MM.1S (cell line): ENCODE results near the gene ZBTB47.

ENCODE experiments used
- DNase-seq: peaks from one replicate; pipeline ENCODE4 v3.0.0-alpha.2; 2015
- H2AFZ ChIP-seq: fragments of 300-600 bp; sonication (generic); 2 replicates; pipeline ENCODE4 v1.6.0; 2016; ENCODE audit warnings: antibody characterized with exemption, low read length
- H3F3A ChIP-seq: fragments of 300-600 bp; sonication (generic); 2 replicates; pipeline ENCODE4 v1.6.1; 2016; ENCODE audit warnings: mild to moderate bottlenecking, antibody characterized with exemption, low read length, moderate library complexity, mixed read lengths; ENCODE audit not compliant: insufficient read depth
- H3K27ac ChIP-seq: fragments of 300-600 bp; sonication (generic); 2 replicates; pipeline ENCODE4 v1.5.1; 2016; ENCODE audit warnings: mild to moderate bottlenecking, low read length
- H3K27me3 ChIP-seq: fragments of 300-600 bp; sonication (generic); replicated peaks from 2 replicates; pipeline ENCODE4 v1.6.0; 2016; ENCODE audit warnings: low read length; ENCODE audit not compliant: insufficient read depth
- H3K36me3 ChIP-seq: fragments of 300-600 bp; sonication (generic); replicated peaks from 2 replicates; pipeline ENCODE4 v1.6.1; 2016; ENCODE audit warnings: mild to moderate bottlenecking, low read length, mixed read lengths; ENCODE audit not compliant: insufficient read depth
- H3K4me1 ChIP-seq: fragments of 300-600 bp; sonication (generic); 2 replicates; pipeline ENCODE4 v1.6.1; 2016; ENCODE audit warnings: low read length, mixed read lengths
- H3K4me2 ChIP-seq: fragments of 300-600 bp; sonication (generic); 2 replicates; pipeline ENCODE4 v1.6.0; 2016; ENCODE audit warnings: low read depth, low read length
- H3K4me3 ChIP-seq: fragments of 300-600 bp; sonication (generic); 2 replicates; pipeline ENCODE4 v1.5.1; 2016; ENCODE audit warnings: low read length, mixed read lengths
- H3K79me2 ChIP-seq: fragments of 300-600 bp; sonication (generic); 2 replicates; pipeline ENCODE4 v1.6.1; 2016; ENCODE audit warnings: mixed run types, low read length, mixed read lengths
- H3K9ac ChIP-seq: fragments of 300-600 bp; sonication (generic); 2 replicates; pipeline ENCODE4 v1.6.1; 2016; ENCODE audit warnings: low read length, mixed read lengths
- H3K9me2 ChIP-seq: fragments of 300-600 bp; sonication (generic); replicated peaks from 2 replicates; pipeline ENCODE4 v1.6.1; 2016; ENCODE audit warnings: mild to moderate bottlenecking, low read length, mixed read lengths; ENCODE audit not compliant: insufficient read depth
- H3K9me3 ChIP-seq: fragments of 300-600 bp; sonication (generic); replicated peaks from 2 replicates; pipeline ENCODE4 v1.6.1; 2016; ENCODE audit warnings: mild to moderate bottlenecking, low read length, mixed read lengths; ENCODE audit not compliant: insufficient read depth
- H4K20me1 ChIP-seq: fragments of 300-600 bp; sonication (generic); 2 replicates; pipeline ENCODE4 v1.6.1; 2016; ENCODE audit warnings: mild to moderate bottlenecking, low read length, moderate library complexity, mixed read lengths; ENCODE audit not compliant: insufficient read depth
- CTCF ChIP-seq: fragments of 300-600 bp; sonication (generic); IDR thresholded peaks from 2 replicates; pipeline ENCODE4 v1.5.1; 2016; ENCODE audit warnings: antibody characterized with exemption, low read length, mixed read lengths
- EZH2 ChIP-seq: fragments of 300-600 bp; sonication (generic); optimal IDR thresholded peaks from 2 replicates; pipeline ENCODE3; 2017; ENCODE audit warnings: low read depth, mild to moderate bottlenecking, antibody characterized with exemption, low read length, mixed read lengths
- EZH2phosphoT487 ChIP-seq: fragments of 300-600 bp; sonication (generic); IDR thresholded peaks from 2 replicates; pipeline ENCODE4 v1.6.1; 2018; ENCODE audit warnings: antibody characterized with exemption, low read length

Gene ZBTB47

DNA sequence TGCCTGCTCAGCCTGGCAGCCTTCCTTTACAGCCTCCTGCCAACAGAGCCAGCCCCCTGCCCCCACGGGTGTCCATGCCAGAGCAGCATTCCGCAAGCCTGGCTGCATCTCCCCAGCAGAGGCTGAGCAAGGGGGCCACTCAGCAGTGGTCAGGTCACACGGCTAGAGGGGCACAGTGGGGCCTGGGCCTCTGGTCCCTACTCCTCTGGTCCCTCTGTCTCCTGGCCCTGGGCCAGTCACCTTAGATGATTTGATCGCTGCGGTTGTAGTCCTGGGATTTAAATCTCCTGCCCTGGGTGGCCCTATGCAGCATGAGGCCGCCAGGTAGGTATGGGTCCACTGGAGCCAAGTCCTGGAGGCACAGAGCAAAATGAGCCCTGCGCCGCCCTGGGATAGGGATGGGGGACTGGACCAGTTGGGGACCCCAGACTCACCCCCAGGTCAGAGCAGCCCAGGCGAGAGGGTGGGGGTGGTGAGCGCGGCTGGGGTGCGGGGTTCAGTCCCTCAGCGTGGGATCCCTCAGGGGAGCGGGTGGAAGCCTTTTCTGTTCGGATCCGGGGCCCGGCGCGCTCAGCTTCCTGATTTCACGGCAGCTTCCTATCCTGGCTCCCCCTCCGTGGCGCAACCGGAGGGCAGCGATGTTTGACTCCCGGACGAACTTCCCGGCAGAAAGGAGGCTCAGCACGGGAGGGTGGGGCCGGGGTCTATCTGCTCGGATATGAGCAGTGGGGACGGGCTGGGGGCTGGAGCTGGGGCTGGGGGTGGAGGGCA is at the start of gene ZBTB47:
TSS of gene ZBTB47 (plus strand) at position 138 of the 771 bp plus-strand sequence. CDS start 4,659 bp downstream, outside the sequence.
- peak within 1 kb of the TSS; percentile 51; the same call in 1 of the 2 replicates for H2AFZ ChIP-seq
- H3K27me3 ChIP-seq = no peaks in the 10 kb centered on the region
- H3K27ac ChIP-seq = no peak within 1 kb of the TSS
- H3K9me3 ChIP-seq = no peaks in the 10 kb centered on the region
- TF ChIP-seq CTCF (no peak), EZH2 (no peak), EZH2phosphoT487 (no peak)
- no peak within 1 kb of the TSS for H3K9ac ChIP-seq
- peak within 1 kb of the TSS; percentile 62 for H3K4me2 ChIP-seq
- DNase-seq = no peak
- no peaks in the 10 kb centered on the region for H3K36me3 ChIP-seq
- peak within 1 kb of the TSS; percentile 51 for H3K4me3 ChIP-seq
- H3F3A ChIP-seq = no peaks in the 10 kb centered on the region
- H3K79me2 ChIP-seq = no peaks in the 10 kb centered on the region
- no peaks in the 10 kb centered on the region for H3K9me2 ChIP-seq
- H3K4me1 ChIP-seq = no peaks in the 10 kb centered on the region
- no peaks in the 10 kb centered on the region for H4K20me1 ChIP-seq

DNA sequence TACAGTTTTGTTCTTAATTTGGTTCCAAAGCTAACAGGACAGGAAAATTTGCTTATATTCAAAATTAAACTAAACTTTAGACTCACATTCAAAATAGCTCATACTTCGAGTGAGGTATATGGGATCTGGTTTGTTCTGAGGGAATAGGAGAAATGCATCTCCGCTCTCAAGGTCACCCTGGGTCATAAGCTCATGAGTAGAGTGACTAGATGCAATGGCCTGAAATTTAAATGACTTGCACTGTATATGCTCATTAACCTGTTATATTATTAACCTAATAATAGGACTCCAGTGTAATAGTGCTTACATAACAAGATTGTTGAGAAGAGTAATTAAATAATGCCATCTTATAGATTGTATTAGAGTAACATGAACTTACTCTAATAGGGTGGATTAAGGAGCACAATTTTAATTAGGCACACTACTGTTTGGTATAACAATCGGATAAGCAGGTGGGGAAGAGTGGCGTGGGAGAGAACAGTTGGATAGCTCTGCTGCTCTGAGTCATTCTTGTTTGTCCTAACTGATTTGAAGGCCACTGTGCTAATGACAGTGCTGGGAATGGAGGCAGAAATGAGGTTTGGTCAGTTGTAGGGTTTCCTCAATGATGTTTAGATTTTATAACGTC is 47.8 kb upstream of the ZBTB47 start:
- Histone ChIP-seq H3K4me3 (no peak overlapping the region), H3K4me2 (no peak overlapping the region), H3K27me3 (no peaks in the 10 kb centered on the region), H2AFZ (no peak overlapping the region), H3K36me3 (no peaks in the 10 kb centered on the region; the same call in 1 of the 2 replicates), H3K9me3 (no peaks in the 10 kb centered on the region), H3K27ac (no peak overlapping the region), H3K9me2 (no peaks in the 10 kb centered on the region), H3K4me1 (peaks cover 9% of the 10 kb centered on the region; the same call in 1 of the 2 replicates), H3K9ac (no peak overlapping the region), H3F3A (peaks cover 12% of the 10 kb centered on the region), H4K20me1 (peaks cover 6% of the 10 kb centered on the region; the same call in 1 of the 2 replicates), H3K79me2 (peaks cover 95% of the 10 kb centered on the region)
- DNase-seq = no peak
- TF ChIP-seq EZH2phosphoT487 (no peak), EZH2 (no peak), CTCF (no peak)

GRCh38 chr3:42608581-42608980 is 44.9 kb upstream of the ZBTB47 start:
- no peaks in the 10 kb centered on the region for H3K9me3 ChIP-seq
- no peaks in the 10 kb centered on the region for H3K27me3 ChIP-seq
- no peak for DNase-seq
- H3K79me2 ChIP-seq = peaks cover 99% of the 10 kb centered on the region
- H3K36me3 ChIP-seq = no peaks in the 10 kb centered on the region; the same call in 1 of the 2 replicates
- H3K4me1 ChIP-seq = no peaks in the 10 kb centered on the region
- no peak overlapping the region for H2AFZ ChIP-seq
- no peak overlapping the region for H3K4me3 ChIP-seq
- peaks cover 20% of the 10 kb centered on the region; the same call in 1 of the 2 replicates for H4K20me1 ChIP-seq
- TF ChIP-seq EZH2phosphoT487 (no peak), CTCF (no peak), EZH2 (no peak)
- H3F3A ChIP-seq = no peaks in the 10 kb centered on the region
- no peak overlapping the region for H3K4me2 ChIP-seq
- H3K27ac ChIP-seq = no peak overlapping the region
- no peak overlapping the region for H3K9ac ChIP-seq
- no peaks in the 10 kb centered on the region for H3K9me2 ChIP-seq
